SIG-M5 treated with dmso at 0.1 percent for 504 hours (cell line): Measurements from ENCODE around the gene TYW3.

Experiments
- DNase-seq: peaks from one replicate; lab custom pipeline; 2025; ENCODE audit not compliant: unreplicated experiment; lab: John Stamatoyannopoulos, UW

Gene TYW3, protein sequence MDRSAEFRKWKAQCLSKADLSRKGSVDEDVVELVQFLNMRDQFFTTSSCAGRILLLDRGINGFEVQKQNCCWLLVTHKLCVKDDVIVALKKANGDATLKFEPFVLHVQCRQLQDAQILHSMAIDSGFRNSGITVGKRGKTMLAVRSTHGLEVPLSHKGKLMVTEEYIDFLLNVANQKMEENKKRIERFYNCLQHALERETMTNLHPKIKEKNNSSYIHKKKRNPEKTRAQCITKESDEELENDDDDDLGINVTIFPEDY

DNA sequence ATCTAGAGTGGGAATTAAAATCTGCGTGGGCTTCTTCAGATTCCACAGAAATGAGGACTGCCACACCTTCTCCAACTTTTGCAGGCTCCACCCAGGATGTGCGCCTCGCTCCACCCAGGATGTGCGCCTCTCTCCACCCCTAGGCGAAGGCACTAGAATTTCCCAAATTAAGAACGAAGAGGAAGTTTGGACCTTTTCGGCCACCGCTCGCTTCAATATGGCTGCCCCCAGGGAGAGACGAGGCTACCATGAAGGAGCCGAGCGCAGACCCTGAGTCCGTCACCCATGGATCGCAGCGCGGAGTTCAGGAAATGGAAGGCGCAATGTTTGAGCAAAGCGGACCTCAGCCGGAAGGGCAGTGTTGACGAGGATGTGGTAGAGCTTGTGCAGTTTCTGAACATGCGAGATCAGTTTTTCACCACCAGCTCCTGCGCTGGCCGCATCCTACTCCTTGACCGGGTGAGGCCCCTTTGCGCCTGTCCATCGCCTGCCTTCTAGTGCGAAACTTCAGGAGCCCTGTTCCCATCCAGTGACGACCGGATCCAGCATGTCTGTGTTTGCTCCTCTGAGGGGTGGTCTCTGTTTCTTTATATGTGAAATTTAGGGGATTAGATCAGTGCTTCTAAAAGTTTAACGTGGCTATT lies at the start of gene TYW3, which contains the start of gene CRYZ:
TYW3 (plus strand) TSS at position 193 of the 644 bp plus-strand sequence; CDS start at position 286, 93 bp downstream.
CRYZ (minus strand) TSS at position 91 of the 644 bp plus-strand sequence. CDS start 8,229 bp downstream, outside the sequence.
- peak; percentile 94 for DNase-seq

DNA sequence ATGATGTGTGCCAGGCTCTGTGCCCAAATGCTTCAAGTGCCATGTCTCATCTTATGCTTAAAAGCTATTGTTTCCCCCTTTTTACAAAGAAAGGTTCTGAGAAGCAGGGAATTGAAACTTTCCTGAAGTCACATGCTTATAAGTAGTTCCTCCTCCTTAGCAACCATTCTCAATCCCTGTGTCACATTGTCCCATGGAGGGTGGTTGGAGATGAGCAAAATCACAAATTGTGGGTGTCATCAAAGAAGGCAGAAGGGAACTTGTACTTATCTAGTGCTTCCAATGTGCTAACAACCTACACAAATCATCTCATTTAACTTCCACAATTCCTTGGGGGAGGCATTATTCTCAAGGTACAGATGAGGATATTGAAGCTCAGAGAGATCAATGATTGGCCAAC lies 49.3 kb upstream of the TYW3 start:
- no peak for DNase-seq

DNA sequence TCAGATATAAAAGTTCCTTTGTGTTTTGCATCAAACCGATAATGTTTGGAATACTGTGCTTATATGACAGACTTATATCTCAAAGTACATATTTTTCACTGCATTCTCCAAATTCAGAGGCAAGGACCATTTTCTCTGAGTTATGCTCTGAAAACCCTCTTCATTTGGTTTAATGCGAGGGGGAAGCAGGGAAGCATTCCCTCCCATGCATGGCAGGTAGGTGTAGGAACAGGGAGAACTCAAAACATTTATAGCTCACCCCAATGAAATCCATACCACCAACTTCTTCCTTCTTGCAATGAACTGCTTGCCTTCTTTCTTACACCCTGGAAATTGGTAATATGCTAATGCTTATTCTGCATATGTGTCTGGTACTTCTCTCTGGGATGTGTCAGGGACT lies 48.7 kb upstream of the TYW3 start:
- no peak for DNase-seq

DNA sequence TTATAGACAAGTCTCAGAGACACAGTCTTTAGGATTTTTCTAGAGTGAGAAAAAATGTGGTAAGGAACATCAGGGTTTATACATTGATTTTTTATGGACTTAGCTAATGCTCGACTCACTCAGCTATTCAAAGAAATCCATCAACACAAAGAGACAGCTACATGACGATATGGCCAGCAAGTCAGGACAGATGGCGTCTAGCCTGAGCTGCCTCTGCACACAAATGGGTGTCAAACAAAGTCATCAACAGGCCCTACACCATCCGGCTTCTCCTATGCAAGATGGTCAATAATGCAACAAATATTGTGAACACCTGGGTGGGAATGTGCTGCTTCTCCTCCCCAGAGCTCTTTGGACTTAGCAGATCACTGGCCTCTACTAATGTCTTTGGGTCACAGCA lies 46.0 kb upstream of the TYW3 start:
- DNase-seq = no peak

DNA sequence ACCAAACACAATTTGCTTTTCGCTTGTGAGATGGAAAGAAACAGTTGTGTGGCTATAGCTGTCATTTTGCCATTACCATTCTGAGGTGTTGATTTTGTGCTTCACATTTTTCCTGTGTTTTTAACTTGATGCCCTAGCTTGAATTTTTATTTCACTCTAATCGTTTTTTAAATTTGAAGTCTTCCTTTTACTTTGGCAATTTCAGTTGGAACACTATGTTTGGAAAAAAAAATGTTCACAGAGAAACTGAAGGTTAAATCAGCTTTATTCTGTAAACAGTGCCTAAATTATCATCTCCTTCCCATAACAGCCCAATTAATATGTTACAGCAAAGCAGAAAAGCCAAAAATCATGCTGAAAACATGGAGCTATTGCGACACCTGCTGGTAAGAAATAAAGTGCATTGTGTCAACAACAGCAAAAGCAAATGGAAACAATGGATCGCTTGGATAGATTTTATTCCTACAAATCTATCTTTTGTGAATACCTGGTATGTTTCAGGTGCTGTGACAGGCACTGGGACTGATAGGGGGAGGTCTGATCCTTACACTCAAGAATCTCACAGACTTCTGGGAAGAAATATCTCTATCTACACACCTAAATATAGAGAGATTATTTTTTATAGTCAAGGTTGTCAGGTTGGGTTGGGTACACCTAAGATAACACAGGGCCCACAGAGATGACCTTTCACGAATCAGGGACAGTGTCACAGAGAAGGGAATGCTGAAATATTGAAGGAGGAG lies 43.2 kb upstream of the TYW3 start:
- peak; percentile 14 for DNase-seq

DNA sequence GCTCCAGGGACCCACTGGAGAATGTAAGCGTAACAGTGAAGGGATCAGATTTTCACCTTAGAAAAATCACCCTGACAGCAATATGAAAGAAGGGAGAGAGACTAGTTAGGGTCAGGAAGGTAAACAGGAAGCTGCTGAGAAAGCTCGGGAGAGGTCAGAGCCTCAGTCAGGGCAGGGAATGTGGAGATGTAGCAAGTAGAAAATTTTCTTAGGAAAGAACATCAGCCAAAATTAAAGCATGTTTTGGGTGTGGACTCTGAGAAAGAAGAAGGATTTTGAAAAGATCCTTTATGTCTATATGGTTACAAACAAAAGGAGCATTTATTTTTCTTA lies 42.6 kb upstream of the TYW3 start:
- no peak for DNase-seq

DNA sequence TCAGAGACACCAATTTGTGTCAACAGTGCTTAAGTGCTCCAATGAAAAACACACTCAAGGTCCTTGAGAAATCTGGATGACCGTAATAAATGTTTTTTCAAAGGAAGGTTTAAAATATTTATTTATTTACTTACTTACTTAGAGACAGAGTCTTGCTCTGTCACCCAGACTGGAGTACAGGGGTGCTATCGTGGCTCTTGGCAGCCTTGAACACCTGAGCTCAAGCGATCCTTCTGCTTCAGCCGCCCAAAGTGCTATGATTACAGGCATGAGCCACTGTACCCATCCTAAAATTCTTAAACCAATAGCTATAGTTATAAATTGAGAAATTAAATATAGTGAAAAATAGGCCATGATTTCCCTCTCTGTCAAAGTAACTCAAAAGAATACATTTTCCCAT lies 42.0 kb upstream of the TYW3 start:
- no peak for DNase-seq

DNA sequence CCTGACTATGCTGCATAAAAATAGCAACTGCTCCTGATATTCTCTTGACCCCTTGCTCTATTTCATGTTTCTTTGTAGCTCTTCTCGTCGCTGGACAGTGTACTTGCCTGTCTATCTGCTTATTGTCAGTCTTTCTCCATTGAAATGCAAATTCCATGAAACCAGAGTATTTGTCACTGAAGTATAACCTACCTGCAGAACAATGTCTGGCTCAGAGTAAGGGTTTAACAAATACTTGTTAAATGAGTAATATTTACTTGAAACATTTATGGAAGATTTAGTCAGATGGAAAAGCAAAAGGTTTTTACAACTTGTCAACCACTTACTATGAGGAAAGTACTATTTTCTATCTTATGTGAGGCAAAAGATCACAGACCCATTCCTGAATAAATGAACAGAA lies 39.5 kb upstream of the TYW3 start:
- no peak for DNase-seq

DNA sequence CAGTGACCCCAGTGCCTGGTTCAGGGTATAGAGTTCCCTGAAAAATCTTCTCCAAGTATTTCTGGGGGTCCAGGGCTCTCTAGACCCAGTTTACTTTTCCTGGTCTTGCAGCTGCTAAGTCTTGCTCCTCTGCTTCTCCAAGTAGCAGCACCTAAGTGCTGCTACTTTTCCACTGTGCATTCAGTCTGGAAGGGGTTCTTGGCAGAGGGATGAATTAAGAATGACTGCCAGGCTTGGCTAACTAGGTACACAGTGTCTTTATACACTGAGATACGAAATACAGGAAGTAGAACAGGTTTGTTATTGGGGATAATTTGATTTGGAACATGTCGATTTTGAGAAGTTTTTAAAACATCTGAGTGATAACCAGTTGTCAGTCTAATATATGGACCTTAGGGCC lies 35.1 kb upstream of the TYW3 start:
- DNase-seq = no peak

DNA sequence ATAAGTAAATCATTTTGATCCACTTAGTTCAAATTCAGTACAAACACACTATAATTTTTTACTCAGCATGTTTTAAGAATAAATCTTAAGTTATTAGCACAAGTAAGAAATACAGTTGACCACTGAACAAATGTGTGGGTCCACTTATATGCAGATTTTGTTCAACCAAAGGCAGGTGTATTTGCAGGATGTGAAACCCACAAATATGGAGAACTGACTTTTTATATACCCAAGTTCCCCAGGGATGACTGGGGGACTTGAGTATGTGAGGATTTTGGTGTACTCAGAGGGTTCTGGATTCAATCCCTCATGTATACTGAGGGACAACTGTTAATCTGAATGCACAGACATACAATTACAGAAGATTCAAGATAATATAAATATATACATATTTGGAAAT lies 33.6 kb upstream of the TYW3 start:
- no peak for DNase-seq

DNA sequence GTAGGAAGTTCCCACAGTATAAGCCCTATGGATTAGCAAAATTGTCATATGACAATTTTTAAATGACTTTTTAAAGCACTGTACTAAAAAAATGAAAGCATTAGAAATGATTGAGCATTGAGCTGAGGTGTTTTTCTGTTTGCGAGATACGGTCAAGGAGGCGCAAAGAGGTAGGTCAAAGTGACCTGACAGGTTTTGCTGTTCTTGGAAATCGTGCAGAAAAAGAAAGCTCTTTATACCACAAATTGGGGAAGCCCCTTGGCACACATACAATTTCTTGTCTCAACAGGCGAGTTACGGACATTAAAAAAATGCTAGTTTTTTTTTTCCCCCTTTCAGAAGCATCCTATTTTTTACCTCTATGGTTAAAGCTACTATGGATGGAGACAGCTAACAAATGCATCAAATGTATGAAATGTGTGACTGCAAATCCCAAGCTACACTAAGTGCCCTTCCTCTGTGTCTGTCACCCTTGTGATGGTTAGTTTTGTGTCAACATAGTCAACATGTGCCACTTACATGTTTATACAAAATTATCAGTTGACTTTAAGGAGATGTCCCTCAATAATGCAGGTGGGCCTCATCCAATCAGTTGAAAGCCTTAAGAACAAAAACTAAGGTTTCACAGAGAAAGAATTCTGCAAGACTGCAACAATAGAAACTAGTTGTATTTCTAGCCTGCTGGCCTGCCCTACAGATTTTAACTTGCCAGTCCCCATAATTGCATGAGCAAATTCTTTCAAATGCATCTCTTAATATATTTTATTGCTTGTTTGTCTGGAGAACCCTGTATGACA lies 29.4 kb upstream of the TYW3 start:
- no peak for DNase-seq

DNA sequence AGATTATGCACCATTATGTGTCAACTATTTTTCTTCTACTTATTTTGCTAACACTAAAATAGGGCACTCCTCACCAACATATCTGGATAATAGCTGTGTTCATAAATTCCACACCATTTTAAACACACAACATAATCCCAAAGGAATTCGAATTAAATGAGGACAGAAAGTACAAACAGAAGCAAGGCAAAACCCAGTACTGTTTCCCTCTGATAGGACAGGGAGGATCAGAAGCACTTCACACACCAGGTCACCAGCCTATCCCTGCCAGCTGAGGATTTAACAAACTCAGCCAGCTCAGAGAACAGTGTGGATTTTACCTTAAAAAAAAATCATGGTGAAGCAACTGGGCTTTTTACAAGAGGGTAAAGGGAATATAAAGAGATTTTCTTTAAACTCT lies 20.1 kb upstream of the TYW3 start:
- no peak for DNase-seq

DNA sequence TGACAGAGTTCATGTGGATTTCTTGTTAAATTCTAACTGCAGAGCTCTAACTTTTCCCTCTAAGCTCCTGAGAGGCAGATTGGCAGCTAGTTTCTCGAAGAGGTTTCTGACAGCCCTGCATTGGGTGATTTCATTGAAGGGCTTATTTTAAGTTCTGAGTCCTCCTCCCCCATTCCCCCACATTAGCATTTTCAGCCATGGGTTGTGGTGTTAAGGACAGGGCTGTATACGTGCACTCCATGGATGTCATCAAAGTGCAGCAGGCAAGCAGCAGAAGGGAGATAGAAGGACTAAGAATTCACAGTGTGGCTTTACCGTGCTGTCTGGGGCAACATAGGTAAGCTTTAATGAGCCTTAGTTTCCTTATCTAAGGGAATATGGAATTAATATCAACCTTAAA lies 19.1 kb upstream of the TYW3 start:
- DNase-seq = no peak

DNA sequence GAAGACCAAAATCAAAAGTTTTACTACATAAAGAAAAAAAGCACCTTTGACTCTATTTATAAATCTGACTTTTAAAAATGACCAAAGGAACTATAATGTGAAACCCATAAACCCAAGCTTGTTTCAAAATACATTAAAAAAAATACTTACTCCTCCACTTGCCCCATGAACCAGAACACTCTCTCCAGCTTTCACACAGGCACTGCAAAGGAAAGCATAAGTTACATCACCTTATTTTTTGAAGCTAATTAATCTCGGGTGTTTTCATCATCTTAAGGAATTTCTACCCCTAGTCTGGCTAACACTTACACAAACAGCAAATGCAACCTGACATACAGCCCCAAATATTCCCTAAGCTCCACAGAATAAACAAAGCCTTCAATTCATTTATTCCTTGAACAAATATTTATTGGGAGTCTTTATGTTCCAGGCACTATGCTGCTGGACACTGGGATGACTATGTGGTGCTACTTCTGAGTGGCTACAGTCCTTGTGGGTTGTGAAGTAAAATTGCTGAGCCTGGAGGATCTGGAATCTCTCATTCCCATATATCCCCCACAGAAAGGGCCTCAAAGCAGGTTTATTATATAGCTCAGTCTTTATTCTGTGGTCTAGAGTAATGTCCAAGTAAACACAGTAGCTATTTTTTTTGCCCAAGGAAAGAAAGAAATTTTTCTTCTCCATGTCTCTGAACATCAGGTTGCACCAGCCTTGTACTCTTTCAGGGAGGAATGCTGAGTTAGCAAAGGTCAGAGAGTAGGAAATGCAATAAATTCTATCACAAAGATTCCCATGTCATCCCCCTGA lies 18.3 kb upstream of the TYW3 start:
- no peak for DNase-seq

DNA sequence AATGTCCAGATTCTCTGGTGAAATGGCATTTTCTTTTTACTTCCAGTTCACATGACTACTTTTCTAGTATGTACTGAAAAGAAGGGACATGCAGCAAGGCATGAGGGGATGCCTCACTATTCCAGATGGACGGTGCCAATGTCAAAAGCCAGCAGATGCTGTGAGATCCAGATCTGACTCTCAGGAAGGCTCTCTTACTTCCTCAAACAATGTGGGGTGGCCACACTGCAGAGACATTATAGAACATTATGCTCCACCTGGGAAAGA lies 17.8 kb upstream of the TYW3 start:
- DNase-seq = no peak

DNA sequence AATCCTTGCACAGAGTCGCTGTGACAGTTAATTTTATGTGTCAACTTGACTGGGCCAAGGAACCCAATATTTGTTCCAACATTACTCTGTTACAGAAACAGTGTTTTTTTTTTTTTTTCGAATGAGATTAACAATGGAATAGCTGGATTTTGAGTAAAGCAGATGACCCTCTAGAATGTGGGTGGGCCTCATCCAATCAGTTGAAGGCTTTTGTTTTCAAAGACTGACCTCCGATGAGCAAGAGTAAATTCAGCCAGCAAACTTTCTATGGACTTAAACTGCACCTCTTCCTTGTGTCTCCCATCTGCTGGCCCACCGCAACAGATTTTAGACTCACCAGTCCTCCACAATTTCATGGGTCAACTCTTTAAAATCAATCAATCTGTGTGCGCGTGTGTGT lies 17.1 kb upstream of the TYW3 start:
- DNase-seq = no peak

DNA sequence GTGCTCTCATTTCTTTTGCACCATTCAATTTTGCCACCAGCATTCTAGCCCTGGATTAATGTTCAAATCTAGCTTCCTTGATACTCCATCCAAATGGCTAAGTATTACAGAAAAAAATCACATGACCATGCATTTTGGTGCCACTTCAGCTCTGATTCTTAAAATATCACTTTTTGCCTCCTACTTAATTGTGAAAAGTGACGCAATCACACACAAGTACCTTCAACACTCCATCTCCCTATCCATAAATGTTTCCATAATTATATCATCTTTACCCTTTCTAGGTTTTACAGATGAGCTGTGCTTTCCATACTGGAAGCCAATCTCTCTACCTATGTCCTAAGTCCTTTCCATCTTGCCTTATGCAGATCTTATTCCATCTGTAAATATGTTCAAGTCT lies 16.1 kb upstream of the TYW3 start:
- DNase-seq = no peak

DNA sequence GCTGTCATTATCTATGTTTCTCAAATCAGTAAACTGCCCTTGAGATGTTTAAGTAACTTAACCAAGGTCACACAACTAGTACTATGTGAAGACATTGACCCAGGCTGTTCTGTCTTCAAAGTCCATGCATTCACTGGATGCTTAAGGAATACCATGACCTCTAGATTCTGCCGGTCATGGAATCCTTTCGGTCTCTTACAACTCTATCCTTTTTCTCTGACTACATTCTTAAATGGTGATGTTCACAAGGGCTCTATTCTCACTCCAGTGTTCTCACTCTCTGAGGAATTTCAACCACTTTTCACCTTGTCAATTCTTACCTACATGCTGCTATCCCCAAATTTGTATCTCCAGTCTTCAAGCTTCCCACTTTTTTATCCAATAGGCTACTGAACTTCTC lies 15.3 kb upstream of the TYW3 start:
- DNase-seq = no peak

DNA sequence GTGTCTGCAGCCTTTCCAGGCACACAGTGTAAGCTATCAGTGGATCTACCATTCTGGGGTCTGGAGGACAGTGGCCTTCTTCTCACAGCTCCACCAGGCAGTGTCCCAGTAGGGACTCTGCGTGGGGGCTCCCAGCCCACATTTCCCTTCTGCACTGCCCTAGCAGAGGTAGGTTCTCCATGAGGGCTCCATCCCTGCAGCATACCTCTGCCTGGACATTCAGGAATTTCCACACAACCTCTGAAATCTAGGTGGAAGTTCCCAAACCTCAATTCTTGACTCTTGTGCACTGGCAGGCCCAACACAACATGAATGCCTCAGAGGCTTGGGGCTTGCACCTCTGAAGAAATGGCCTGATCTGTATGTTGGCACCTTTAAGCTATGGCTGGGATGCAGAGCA lies 6.9 kb upstream of the TYW3 start:
- DNase-seq = no peak

DNA sequence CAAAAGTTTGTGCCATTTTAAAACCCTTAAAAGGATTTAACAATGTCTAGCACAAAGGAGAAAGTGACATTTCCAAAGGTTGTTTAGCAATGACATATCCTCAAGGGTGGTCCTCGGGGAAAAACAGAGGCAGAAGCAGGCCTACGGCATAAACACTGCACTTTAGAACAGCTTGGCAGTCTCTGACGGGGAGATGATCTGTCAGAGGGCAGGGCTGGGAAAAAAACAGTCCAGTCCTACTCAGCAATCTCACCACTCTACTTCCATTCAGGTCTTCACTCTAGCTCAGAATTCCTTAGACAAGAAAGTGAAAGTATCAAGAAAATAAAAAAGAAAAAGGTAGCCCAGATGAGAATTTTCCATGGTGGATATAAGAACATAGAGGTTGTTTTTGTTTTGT lies 4.2 kb upstream of the TYW3 start:
- DNase-seq = no peak
